Bronchial epithelial cell (primary cell): ENCODE data around the gene GFRA1. TPM values are rescaled to one million over a fixed set of nuclear protein-coding genes. Genes with fewer than 3 reads are reported as not detected.

Source experiments
- DNase-seq: peaks from one replicate; pipeline ENCODE4 v3.0.0-alpha.2; 2010; ENCODE audit warnings: low read depth
- FAIRE-seq: peaks from 2 replicates; lab custom pipeline; 2011; peaks lifted over from hg19 to GRCh38; lab: Jason Lieb, UNC
- H3K27me3 ChIP-seq: 2 replicates; pipeline ENCODE4 v1.5.1; 2011; ENCODE audit warnings: low read length; ENCODE audit not compliant: control insufficient read depth, insufficient read depth
- H3K36me3 ChIP-seq: 2 replicates; pipeline ENCODE4 v1.5.1; 2011; ENCODE audit warnings: low read length; ENCODE audit not compliant: control insufficient read depth, insufficient read depth
- H3K4me3 ChIP-seq: 2 replicates; pipeline ENCODE4 v1.5.1; 2011; ENCODE audit warnings: mild to moderate bottlenecking, low read depth, low read length, control low read depth
- CTCF ChIP-seq: IDR thresholded peaks from 2 replicates; pipeline ENCODE4 v1.5.1; 2011; ENCODE audit warnings: mild to moderate bottlenecking, moderate library complexity, low read length, control low read depth, inconsistent platforms; ENCODE audit not compliant: insufficient read depth, severe bottlenecking
- total RNA-seq: library from RNA; depleted of rRNA; stranded (reverse); fragments of >200 nt; gene quantifications from 2 replicates; pipeline ENCODE4 v1.2.1, GENCODE V29; 2014

Gene GFRA1
- total RNA-seq, 1 donor from 2014 or later: under 0.01 TPM

GRCh38 chr10:116195039-116195438, 78.0 kb downstream of the GFRA1 start:
- DNase-seq (no peak), FAIRE-seq (no peak)
- TF ChIP-seq CTCF: no peak
- Histone ChIP-seq H3K27me3 (no peaks in the 10 kb centered on the region), H3K4me3 (no peak overlapping the region), H3K36me3 (no peaks in the 10 kb centered on the region)

GRCh38 chr10:116194061-116194460, 78.9 kb downstream of the GFRA1 start:
- no peaks in the 10 kb centered on the region for H3K27me3 ChIP-seq
- TF ChIP-seq CTCF: no peak
- H3K36me3 ChIP-seq: no peaks in the 10 kb centered on the region
- FAIRE-seq: no peak
- no peak for DNase-seq
- H3K4me3 ChIP-seq: no peak overlapping the region

GRCh38 chr10:116190883-116191282, 82.1 kb downstream of the GFRA1 start:
- Histone ChIP-seq H3K36me3 (no peaks in the 10 kb centered on the region), H3K27me3 (no peaks in the 10 kb centered on the region), H3K4me3 (no peak overlapping the region)
- no peak for FAIRE-seq
- DNase-seq: no peak
- no peak for TF ChIP-seq CTCF

- DNase-seq: no peak
- H3K4me3 ChIP-seq: no peak overlapping the region
- H3K36me3 ChIP-seq: no peaks in the 10 kb centered on the region
- no peak for TF ChIP-seq CTCF
- H3K27me3 ChIP-seq: no peaks in the 10 kb centered on the region
- peak; percentile 47 for FAIRE-seq
Measured at GRCh38 chr10:116186273-116186672, 86.7 kb downstream of the GFRA1 start.

GRCh38 chr10:116185199-116185867, 87.7 kb downstream of the GFRA1 start:
- Histone ChIP-seq H3K27me3 (no peaks in the 10 kb centered on the region), H3K36me3 (no peaks in the 10 kb centered on the region), H3K4me3 (no peak overlapping the region)
- no peak for FAIRE-seq
- no peak for DNase-seq
- TF ChIP-seq CTCF: no peak

- no peak for TF ChIP-seq CTCF
- no peaks in the 10 kb centered on the region for H3K36me3 ChIP-seq
- H3K4me3 ChIP-seq: no peak overlapping the region
- FAIRE-seq (no peak), DNase-seq (no peak)
- H3K27me3 ChIP-seq: no peaks in the 10 kb centered on the region
Measured at GRCh38 chr10:116184512-116184794, 88.6 kb downstream of the GFRA1 start.
